ENCODE measurements around the gene REM2.

- TF ChIP-seq, protein P1, sequence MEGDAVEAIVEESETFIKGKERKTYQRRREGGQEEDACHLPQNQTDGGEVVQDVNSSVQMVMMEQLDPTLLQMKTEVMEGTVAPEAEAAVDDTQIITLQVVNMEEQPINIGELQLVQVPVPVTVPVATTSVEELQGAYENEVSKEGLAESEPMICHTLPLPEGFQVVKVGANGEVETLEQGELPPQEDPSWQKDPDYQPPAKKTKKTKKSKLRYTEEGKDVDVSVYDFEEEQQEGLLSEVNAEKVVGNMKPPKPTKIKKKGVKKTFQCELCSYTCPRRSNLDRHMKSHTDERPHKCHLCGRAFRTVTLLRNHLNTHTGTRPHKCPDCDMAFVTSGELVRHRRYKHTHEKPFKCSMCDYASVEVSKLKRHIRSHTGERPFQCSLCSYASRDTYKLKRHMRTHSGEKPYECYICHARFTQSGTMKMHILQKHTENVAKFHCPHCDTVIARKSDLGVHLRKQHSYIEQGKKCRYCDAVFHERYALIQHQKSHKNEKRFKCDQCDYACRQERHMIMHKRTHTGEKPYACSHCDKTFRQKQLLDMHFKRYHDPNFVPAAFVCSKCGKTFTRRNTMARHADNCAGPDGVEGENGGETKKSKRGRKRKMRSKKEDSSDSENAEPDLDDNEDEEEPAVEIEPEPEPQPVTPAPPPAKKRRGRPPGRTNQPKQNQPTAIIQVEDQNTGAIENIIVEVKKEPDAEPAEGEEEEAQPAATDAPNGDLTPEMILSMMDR (IDR thresholded peaks at IDR 0.05) = no peak
- TF ChIP-seq POLR2AphosphoS5 (IDR thresholded peaks at IDR 0.05) = peak in 1 of 2 donors; percentile 15
- no peak for TF ChIP-seq POLR2A (IDR thresholded peaks at IDR 0.05; ENCODE audit: low read depth)
- no peak for TF ChIP-seq EP300 (IDR thresholded peaks at IDR 0.05)
These were observed at the start of gene REM2 for GRCh38 chr14:22883173-22883976.

Data from esophagus muscularis mucosa (tissue), 4 donors.